Muscle layer of colon (tissue), 2 donors: Measurements from ENCODE around the gene PDZD8.
"Not testable (repeated sequence)": the region's sequence is repeated elsewhere in the genome, so short reads cannot be mapped to it uniquely, and the experiment has no call there.

Experiments
- H3K27ac ChIP-seq: one replicate; pipeline ENCODE4 v1.7.0; 2013; ENCODE audit warnings: low read depth, mild to moderate bottlenecking, low read length, moderate library complexity
- H3K27me3 ChIP-seq, 2 donors: one replicate each; pipeline ENCODE4 v1.7.0; 2013; ENCODE audit warnings: low read length in 2 of 2, mild to moderate bottlenecking in 2 of 2; ENCODE audit not compliant: insufficient read depth in 2 of 2, control insufficient read depth in 1 of 2
- H3K36me3 ChIP-seq: one replicate; pipeline ENCODE4 v1.7.0; 2013; ENCODE audit warnings: mild to moderate bottlenecking, low read length; ENCODE audit not compliant: insufficient read depth
- H3K4me1 ChIP-seq: one replicate; pipeline ENCODE4 v1.7.0; 2013; ENCODE audit warnings: mild to moderate bottlenecking, low read length; ENCODE audit not compliant: insufficient read depth
- H3K4me3 ChIP-seq, 2 donors: one replicate each; pipeline ENCODE4 v1.7.0; 2013; ENCODE audit warnings: low read length in 2 of 2, low read depth in 1 of 2, mild to moderate bottlenecking in 1 of 2, moderate library complexity in 1 of 2
- H3K9ac ChIP-seq: one replicate; pipeline ENCODE4 v1.7.0; 2013; ENCODE audit warnings: low read length
- H3K9me3 ChIP-seq: one replicate; pipeline ENCODE4 v1.7.0; 2013; ENCODE audit warnings: mild to moderate bottlenecking, low read length
- donor health status: abdominal sarcoma.
- donor health status: Adenocarcinoma of cecum.

PDZD8 gene

DNA sequence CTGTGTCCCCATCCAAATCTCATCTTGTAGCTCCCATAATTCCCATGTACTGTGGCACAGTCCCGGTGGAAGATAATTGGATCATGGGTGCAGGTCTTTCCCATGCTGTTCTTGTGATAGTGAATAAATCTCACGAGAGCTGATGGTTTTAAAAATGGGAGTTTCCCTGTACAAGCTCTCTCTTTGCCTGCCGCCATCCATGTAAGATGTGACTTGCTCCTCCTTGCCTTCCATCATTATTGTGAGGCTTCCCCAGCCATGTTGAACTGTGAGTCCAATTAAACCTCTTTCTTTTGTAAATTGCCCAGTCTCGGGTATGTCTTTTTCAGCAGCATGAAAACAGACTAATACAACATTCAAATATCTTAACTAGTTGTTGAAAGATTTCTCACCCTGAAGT is 145.1 kb downstream of the PDZD8 start:
- H3K27me3 ChIP-seq, H3K36me3 ChIP-seq, H3K27ac ChIP-seq, H3K9me3 ChIP-seq, H3K4me3 ChIP-seq, H3K9ac ChIP-seq, H3K4me1 ChIP-seq: not testable (repeated sequence)

DNA sequence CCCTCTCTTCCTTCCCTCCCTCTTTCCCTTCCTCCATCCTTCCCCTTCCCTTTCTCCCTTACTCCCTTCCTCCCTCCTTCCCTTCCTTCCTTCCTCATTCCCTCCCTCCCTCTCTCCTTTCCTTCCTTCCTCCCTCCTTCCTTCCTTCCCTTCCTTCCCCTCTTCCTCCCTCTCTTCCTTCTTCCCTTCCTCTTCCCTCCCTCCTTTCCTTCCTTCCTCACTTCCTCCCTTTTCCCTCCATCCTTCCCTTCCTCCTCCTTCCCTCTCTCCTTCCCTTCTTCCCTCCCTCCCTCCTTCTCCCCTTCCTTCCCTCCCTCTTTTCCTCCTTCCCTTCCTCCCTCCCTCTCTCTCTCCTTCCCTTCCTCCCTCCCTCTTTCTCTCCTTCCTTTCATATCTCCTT is 147.0 kb downstream of the PDZD8 start:
- no peak overlapping the region for H3K27ac ChIP-seq
- peaks cover 0 to 4% of the 10 kb centered on the region in 2 donors for H3K27me3 ChIP-seq
- H3K9me3 ChIP-seq = no peaks in the 10 kb centered on the region
- H3K4me1 ChIP-seq = no peaks in the 10 kb centered on the region
- H3K9ac ChIP-seq = no peak overlapping the region
- no peak overlapping the region for H3K4me3 ChIP-seq
- H3K36me3 ChIP-seq = no peaks in the 10 kb centered on the region
